Germinal center (tissue), 1 donor: Measurements from ENCODE around the gene ATG4C.

Experiments used
- DNase-seq: peaks from one replicate; pipeline ENCODE4 v3.0.0; 2012; ENCODE audit warnings: mixed read lengths, low spot score

Gene ATG4C

GRCh38 chr1:62904856-62905225 is 120.9 kb downstream of the ATG4C start:
- no peak for DNase-seq

DNA sequence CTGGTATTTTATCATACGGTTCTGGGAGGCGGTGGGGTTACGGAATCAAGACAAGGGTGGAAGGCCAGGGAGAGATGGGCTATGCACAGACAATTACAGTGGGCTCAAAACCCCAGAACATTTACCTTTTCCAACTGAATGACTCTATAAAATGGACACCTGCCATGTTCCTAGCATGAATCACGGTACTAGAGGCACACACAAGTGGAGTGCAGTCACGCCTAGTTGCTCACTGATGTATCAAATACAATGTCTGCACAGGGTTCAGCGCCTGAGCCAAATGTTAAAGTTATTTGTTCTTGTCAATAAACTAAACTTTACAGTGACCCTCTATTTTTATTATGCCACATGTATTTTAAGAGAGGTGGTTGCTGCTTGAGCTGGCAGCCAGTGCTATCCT is 121.4 kb downstream of the ATG4C start:
- DNase-seq = no peak

DNA sequence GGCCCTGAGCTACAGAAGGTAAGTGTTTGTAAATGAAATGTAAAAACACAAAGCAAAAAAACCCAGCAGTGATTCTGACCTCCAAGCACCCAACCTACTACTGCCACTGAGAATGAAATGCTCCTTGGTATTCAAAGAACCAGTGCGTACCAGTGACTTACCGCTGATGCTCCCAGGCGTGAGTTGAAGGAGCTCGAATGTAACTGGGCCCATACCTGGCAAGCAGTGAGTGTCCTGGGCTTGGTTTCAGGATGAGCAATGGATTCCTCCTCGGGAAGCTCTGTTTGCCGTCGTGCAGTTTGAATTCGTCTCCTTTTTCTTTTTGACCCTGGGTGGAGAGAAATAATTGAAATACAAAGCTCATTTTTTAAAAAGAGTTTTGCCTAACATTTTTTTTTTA is 121.9 kb downstream of the ATG4C start:
- no peak for DNase-seq

DNA sequence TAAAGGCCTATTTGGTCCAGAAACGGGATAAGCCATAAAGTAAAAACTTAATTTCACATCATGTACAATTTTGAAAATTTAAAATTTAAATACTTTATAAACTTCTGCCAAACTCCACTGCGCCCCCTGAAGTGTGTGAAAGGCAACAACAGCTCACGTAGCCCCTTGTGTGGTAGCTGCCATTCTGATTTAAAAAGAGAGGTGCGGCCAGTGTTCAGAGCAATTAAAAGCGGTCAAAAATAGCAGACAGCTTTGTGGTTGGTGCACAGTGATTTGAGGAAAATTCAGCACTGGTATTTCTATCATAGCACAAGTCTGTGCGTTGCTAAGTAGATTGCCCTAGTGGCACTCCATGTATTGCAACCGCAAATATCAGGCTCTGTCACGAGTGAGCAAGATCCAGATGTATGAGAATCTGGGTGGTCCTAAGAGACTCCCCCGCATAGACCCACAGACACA is 122.5 kb downstream of the ATG4C start:
- DNase-seq = peak; percentile 16

- no peak for DNase-seq
These were observed 124.3 kb downstream of the ATG4C start for GRCh38 chr1:62908168-62908695.

GRCh38 chr1:62912028-62912638 is 128.2 kb downstream of the ATG4C start:
- peak; percentile 9 for DNase-seq
